ENCODE results near the gene SLC16A3. TPM values are rescaled to one million over a fixed set of nuclear protein-coding genes. Genes with fewer than 3 reads are reported as not detected.
A peak's percentile ranks its signal among the peaks of the same experiment; 100 is the strongest.

Gene SLC16A3
- total RNA-seq, 4 donors from 2014 or later, result 18.8 to 32.9 (median 21.7) TPM

DNA sequence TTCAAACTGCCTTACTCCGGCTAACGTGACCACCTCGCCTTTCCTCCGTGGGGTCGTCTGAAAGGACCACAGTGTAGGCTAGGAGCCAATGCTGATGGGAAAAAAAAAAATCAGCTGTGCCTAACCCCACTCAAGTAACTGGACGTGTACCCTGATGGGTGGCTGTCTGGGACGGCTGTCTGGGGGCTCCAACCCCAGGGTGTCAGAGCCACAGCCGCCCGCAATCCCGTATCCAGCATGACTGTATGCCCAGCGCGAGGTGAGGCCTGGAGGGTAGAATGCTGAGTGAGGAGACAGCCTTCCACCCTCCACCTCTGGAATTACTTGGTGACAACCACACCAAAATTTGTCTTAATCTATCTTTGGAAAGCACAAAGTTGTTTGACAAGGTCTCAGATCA lies 41.8 kb downstream of the SLC16A3 start:
- H3K4me1 ChIP-seq, result peaks cover 44 to 89% (median 65%) of the 10 kb centered on the region in 3 donors
- peaks cover 0 to 51% (median 6%) of the 10 kb centered on the region in 3 donors for H3K36me3 ChIP-seq
- 85 to 91% methylated on average over 9 to 12 of the region's 12 CpGs for WGBS, 2 donors
- DNase-seq, result no peak
- H3K27me3 ChIP-seq, result no peaks in the 10 kb centered on the region
- intact Hi-C loops (cut with DNase I), result no loop called here
- H3K9me3 ChIP-seq, result no peaks in the 10 kb centered on the region
- H3K4me3 ChIP-seq, result no peak overlapping the region
- TF ChIP-seq POLR2A (IDR thresholded peaks at IDR 0.05), result no peak
- TF ChIP-seq, protein P1, sequence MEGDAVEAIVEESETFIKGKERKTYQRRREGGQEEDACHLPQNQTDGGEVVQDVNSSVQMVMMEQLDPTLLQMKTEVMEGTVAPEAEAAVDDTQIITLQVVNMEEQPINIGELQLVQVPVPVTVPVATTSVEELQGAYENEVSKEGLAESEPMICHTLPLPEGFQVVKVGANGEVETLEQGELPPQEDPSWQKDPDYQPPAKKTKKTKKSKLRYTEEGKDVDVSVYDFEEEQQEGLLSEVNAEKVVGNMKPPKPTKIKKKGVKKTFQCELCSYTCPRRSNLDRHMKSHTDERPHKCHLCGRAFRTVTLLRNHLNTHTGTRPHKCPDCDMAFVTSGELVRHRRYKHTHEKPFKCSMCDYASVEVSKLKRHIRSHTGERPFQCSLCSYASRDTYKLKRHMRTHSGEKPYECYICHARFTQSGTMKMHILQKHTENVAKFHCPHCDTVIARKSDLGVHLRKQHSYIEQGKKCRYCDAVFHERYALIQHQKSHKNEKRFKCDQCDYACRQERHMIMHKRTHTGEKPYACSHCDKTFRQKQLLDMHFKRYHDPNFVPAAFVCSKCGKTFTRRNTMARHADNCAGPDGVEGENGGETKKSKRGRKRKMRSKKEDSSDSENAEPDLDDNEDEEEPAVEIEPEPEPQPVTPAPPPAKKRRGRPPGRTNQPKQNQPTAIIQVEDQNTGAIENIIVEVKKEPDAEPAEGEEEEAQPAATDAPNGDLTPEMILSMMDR (IDR thresholded peaks at IDR 0.05), result no peak
- peak overlapping the region in 3 of 4 donors; percentile 41 to 100 (median 100) for H3K27ac ChIP-seq

DNA sequence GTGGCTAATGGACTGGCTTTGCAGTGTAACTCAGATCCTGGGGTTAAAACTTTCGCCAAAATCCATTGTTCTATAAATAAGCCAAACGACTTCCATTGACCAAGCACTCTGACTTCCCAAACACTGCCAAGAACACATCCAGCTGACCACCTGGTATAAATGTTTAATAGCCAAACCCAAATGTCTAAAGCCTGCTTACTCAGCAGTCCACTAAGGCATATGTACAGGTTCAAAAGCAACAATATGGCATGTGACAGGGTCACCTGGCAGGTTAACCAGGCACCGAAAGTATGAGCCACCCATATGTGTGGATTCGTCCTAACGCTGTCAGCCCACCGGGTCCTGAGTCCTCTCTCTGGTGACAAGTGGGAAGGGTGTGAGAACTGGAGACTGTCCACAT lies 42.6 kb downstream of the SLC16A3 start:
- intact Hi-C loops (cut with DNase I), result no loop called here
- H3K36me3 ChIP-seq, result peaks cover 0 to 44% (median 0%) of the 10 kb centered on the region in 3 donors
- DNase-seq, result no peak
- H3K27ac ChIP-seq, result peak overlapping the region in 3 of 4 donors; percentile 41 to 100 (median 100)
- TF ChIP-seq, protein P1 (IDR thresholded peaks at IDR 0.05), result no peak
- TF ChIP-seq POLR2A (IDR thresholded peaks at IDR 0.05), result no peak
- H3K4me1 ChIP-seq, result peaks cover 44 to 81% (median 64%) of the 10 kb centered on the region in 3 donors
- WGBS, 2 donors, result 65 to 73% methylated on average over 2 to 6 of the region's 6 CpGs
- H3K4me3 ChIP-seq, result peak overlapping the region in 2 of 4 donors; percentile 1 to 96
- no peaks in the 10 kb centered on the region for H3K27me3 ChIP-seq
- no peaks in the 10 kb centered on the region for H3K9me3 ChIP-seq

DNA sequence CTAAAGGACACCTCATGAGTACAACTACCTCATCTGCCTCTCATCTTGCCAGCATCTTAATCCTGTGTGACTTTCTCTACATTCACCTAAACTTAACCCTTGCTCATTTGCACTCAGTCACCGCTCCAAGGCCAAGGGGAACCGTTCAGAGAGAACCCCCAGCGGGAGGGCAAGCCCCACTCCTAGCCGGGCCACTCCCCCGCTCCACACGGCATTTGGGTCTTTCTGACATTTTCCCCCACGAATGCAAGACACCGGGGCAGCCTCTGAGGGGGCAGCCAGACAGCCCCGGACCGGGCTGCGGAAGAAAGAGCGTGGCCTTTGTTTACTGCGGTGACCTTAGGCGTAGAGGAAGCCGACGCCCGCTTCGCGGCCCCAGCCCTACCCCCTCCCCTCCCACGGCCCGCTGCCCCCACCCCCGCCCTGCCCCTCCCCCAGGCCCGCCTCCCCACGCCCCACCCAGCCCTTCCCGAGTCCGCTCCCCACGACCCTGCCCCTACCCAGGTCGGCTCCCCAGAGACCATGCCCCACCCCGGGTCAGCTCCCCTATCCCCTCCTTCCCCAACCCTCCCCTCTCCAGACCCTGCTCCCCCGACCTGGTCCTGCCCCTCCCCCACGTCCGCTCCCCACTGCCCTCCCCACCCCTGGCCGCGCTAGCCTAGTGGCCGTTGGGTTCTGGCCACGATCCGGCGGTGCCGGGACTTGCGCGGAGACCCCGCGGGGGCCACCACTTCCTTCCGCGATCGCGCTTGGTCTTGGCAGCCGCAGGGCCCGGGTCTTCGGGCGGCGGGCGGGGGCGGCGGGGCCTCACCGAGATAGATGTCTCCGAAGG lies 43.9 kb downstream of the SLC16A3 start:
- H3K27me3 ChIP-seq, result no peaks in the 10 kb centered on the region
- H3K4me1 ChIP-seq, result peaks cover 36 to 68% (median 53%) of the 10 kb centered on the region in 3 donors
- H3K9me3 ChIP-seq, result no peaks in the 10 kb centered on the region
- peaks cover 0 to 35% (median 0%) of the 10 kb centered on the region in 3 donors for H3K36me3 ChIP-seq
- H3K4me3 ChIP-seq, result peak overlapping the region; percentile 94 to 99 (median 96)
- no peak for DNase-seq
- no peak for TF ChIP-seq POLR2A (IDR thresholded peaks at IDR 0.05)
- TF ChIP-seq, protein P1 (IDR thresholded peaks at IDR 0.05), result no peak
- H3K27ac ChIP-seq, result peak overlapping the region; percentile 100
- 0 to 2% methylated on average over 6 to 12 of the region's 57 CpGs for WGBS, 2 donors
- intact Hi-C loops (cut with DNase I), result no loop called here

DNA sequence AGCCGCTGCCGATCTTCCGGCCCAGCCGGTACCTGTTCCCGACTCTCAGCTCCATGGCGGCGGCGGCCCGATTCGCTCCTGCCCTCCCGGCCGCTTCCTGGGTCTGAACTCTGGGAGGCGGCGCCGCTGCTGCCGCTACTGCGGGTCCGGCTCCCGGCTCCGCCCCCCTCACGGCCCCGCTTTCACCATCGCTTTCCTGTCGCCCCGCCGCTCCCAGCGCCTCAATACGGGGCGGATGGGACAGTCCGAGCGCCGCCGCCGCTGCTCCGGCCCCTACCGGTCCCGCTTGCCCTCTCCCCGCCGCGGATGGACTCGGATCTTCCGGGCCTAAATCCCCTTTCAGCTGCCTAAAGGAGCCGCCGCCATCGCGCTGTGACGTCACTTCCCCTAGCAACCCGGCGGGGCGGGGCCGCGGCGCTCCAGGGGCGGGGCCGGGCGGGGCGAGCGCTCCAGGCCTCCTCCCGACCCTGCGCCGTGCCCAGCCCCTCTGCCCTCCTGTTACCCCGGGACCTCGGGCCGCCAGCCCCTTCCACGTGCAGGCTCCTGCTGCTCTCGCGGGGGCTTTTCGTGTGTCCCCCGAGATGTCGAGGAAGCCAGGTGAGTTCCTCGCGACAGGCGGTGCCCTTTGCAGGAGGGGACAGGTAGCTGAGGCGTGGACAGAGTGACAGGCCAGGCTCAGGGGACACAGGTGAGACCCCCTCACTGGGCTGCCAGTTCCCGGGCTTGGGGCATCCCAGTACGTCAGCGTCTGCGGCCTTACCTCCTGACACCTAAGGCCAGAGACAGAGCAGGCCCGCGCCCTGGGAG lies 44.7 kb downstream of the SLC16A3 start, which contains the start of gene CSNK1D:
CSNK1D (minus strand) TSS at position 374 of the 807 bp plus-strand sequence; CDS start at position 55, 319 bp downstream.
- intact Hi-C loops (cut with DNase I), result no loop called here
- no peaks in the 10 kb centered on the region for H3K9me3 ChIP-seq
- TF ChIP-seq, protein P1 (IDR thresholded peaks at IDR 0.05), result no peak
- peak in 3 of 4 donors; percentile 64 to 94 (median 91) for TF ChIP-seq POLR2A (IDR thresholded peaks at IDR 0.05)
- peak; percentile 72 for DNase-seq
- H3K27me3 ChIP-seq, result no peaks in the 10 kb centered on the region
- peak within 1 kb of the TSS; percentile 100 for H3K27ac ChIP-seq
- H3K36me3 ChIP-seq, result peaks cover 0 to 35% (median 0%) of the 10 kb centered on the region in 3 donors
- peak within 1 kb of the TSS; percentile 94 to 99 (median 96) for H3K4me3 ChIP-seq
- WGBS, 2 donors, result 0% methylated on average over 16 of the region's 80 CpGs; no CpG with 5 or more reads in 1 of the 2 donors
- H3K4me1 ChIP-seq, result peaks cover 29 to 60% (median 45%) of the 10 kb centered on the region in 3 donors

Measured in esophagus squamous epithelium (tissue), 5 donors.